Fibroblast of skin of right quadriceps (primary cell): Measurements from ENCODE around the gene MPP4.

ENCODE experiments used
- DNase-seq: peaks from one replicate; pipeline ENCODE4 v3.0.0-alpha.2; 2013

The MPP4 gene

GRCh38 chr2:201622306-201622970, 76.0 kb downstream of the MPP4 start:
- DNase-seq, result no peak

- no peak for DNase-seq
These were observed 77.0 kb downstream of the MPP4 start for GRCh38 chr2:201621293-201621999.

GRCh38 chr2:201618744-201619662, 79.4 kb downstream of the MPP4 start:
- peak; percentile 75 for DNase-seq

- DNase-seq, result no peak
These were observed 90.4 kb downstream of the MPP4 start for GRCh38 chr2:201608021-201608420.

- DNase-seq, result no peak
These were observed 90.9 kb downstream of the MPP4 start for GRCh38 chr2:201607568-201607967.

GRCh38 chr2:201600906-201601305, 97.5 kb downstream of the MPP4 start:
- DNase-seq, result no peak

GRCh38 chr2:201597397-201597796, 101.0 kb downstream of the MPP4 start:
- DNase-seq, result no peak
